Measurements from ENCODE around the gene CAMKK2. TPM values are rescaled to one million over a fixed set of nuclear protein-coding genes. Genes with fewer than 3 reads are reported as not detected.

Gene CAMKK2
- polyA plus RNA-seq, 1 experiment: 35.8 TPM

GRCh38 chr12:121328620-121329019, 32.1 kb upstream of the CAMKK2 start:
- POLR2A ChIA-PET: no interaction called here

GRCh38 chr12:121326996-121327674, 30.6 kb upstream of the CAMKK2 start:
- Histone ChIP-seq H3K4me3 (ENCODE audit: low read depth, low read length) (no peak overlapping the region), H3K36me3 (ENCODE audit: control insufficient read depth, insufficient read depth, low read length) (peaks cover 23% of the 10 kb centered on the region), H3K27me3 (ENCODE audit: control insufficient read depth, insufficient read depth, low read length) (no peaks in the 10 kb centered on the region)
- DNase-seq (ENCODE audit: low read depth): no peak
- ChIA-PET CTCF (no interaction called here), POLR2A (no interaction called here)
- no peak for TF ChIP-seq CTCF (IDR thresholded peaks at IDR 0.05; ENCODE audit: insufficient read depth, low read depth, low read length)

More at GRCh38 chr12:121328620-121329019, 32.1 kb upstream of the CAMKK2 start:
- H3K27me3 ChIP-seq (ENCODE audit: control insufficient read depth, insufficient read depth, low read length): no peaks in the 10 kb centered on the region
- no peak for DNase-seq (ENCODE audit: low read depth)
- no peak overlapping the region for H3K4me3 ChIP-seq (ENCODE audit: low read depth, low read length)
- H3K36me3 ChIP-seq (ENCODE audit: control insufficient read depth, insufficient read depth, low read length): peaks cover 24% of the 10 kb centered on the region
- TF ChIP-seq CTCF (IDR thresholded peaks at IDR 0.05; ENCODE audit: insufficient read depth, low read depth, low read length): no peak
- CTCF ChIA-PET: interaction anchor here (0.8 to 1.8 kb wide), 2 partner anchors 17 to 114 kb away, joined by 4 to 5 read pairs; no protein-coding TSS in a partner anchor

- no peak for DNase-seq (ENCODE audit: low read depth)
- TF ChIP-seq CTCF (IDR thresholded peaks at IDR 0.05; ENCODE audit: insufficient read depth, low read depth, low read length): no peak
- peaks cover 18% of the 10 kb centered on the region for H3K36me3 ChIP-seq (ENCODE audit: control insufficient read depth, insufficient read depth, low read length)
- ChIA-PET CTCF (interaction anchor here (0.9 to 10.3 kb wide), 3 partner anchors 8 to 117 kb away, joined by 3 to 69 read pairs (median 4); no protein-coding TSS in a partner anchor), POLR2A (no interaction called here)
- no peak overlapping the region for H3K4me3 ChIP-seq (ENCODE audit: low read depth, low read length)
- no peaks in the 10 kb centered on the region for H3K27me3 ChIP-seq (ENCODE audit: control insufficient read depth, insufficient read depth, low read length)
Observed at GRCh38 chr12:121325922-121326396, 29.4 kb upstream of the CAMKK2 start.

GRCh38 chr12:121323908-121324307, 27.4 kb upstream of the CAMKK2 start:
- no peak for TF ChIP-seq CTCF (IDR thresholded peaks at IDR 0.05; ENCODE audit: insufficient read depth, low read depth, low read length)
- CTCF ChIA-PET: interaction anchor here (1.6 to 10.3 kb wide), 2 partner anchors 10 to 115 kb away, joined by 3 to 69 read pairs; no protein-coding TSS in a partner anchor
- Histone ChIP-seq H3K4me3 (ENCODE audit: low read depth, low read length) (no peak overlapping the region), H3K36me3 (ENCODE audit: control insufficient read depth, insufficient read depth, low read length) (peaks cover 18% of the 10 kb centered on the region), H3K27me3 (ENCODE audit: control insufficient read depth, insufficient read depth, low read length) (no peaks in the 10 kb centered on the region)
- no peak for DNase-seq (ENCODE audit: low read depth)
- POLR2A ChIA-PET: no interaction called here

GRCh38 chr12:121318121-121318520, 21.6 kb upstream of the CAMKK2 start:
- H3K4me3 ChIP-seq (ENCODE audit: low read depth, low read length): no peak overlapping the region
- H3K36me3 ChIP-seq (ENCODE audit: control insufficient read depth, insufficient read depth, low read length): peaks cover 3% of the 10 kb centered on the region; the same call in 1 of the 2 replicates
- H3K27me3 ChIP-seq (ENCODE audit: control insufficient read depth, insufficient read depth, low read length): no peaks in the 10 kb centered on the region
- POLR2A ChIA-PET: no interaction called here
- CTCF ChIA-PET: interaction anchor here (0.7 to 10.3 kb wide), 4 partner anchors 12 to 364 kb away, joined by 3 to 69 read pairs (median 6); no protein-coding TSS in a partner anchor
- DNase-seq (ENCODE audit: low read depth): no peak
- TF ChIP-seq CTCF (IDR thresholded peaks at IDR 0.05; ENCODE audit: insufficient read depth, low read depth, low read length): no peak
